Liver (tissue), 9 donors: ENCODE measurements around the gene CFAP299. TPM values are rescaled to one million over a fixed set of nuclear protein-coding genes. Genes with fewer than 3 reads are reported as not detected.

ENCODE experiments used
- DNase-seq: peaks from one replicate; pipeline ENCODE4 v3.0.0-alpha.2; 2017; ENCODE audit warnings: low spot score
- H3K27ac ChIP-seq, 2 donors: one replicate each; pipeline ENCODE4 v1.7.0; 2013; ENCODE audit warnings: inconsistent platforms in 2 of 2, low read length in 2 of 2, control low read depth in 1 of 2, low read depth in 1 of 2, mild to moderate bottlenecking in 1 of 2
- H3K27me3 ChIP-seq, 4 donors: one replicate each; pipeline versions ENCODE4 v1.6.1 to v1.7.0; 2013; ENCODE audit warnings: low read length in 3 of 4, inconsistent platforms in 1 of 4, mild to moderate bottlenecking in 1 of 4, moderate library complexity in 1 of 4; ENCODE audit not compliant: control insufficient read depth in 4 of 4, insufficient read depth in 4 of 4
- H3K36me3 ChIP-seq, 4 donors: one replicate each; pipeline versions ENCODE4 v1.6.1 to v1.7.0; 2013; ENCODE audit warnings: low read length in 3 of 4, mild to moderate bottlenecking in 3 of 4, low read depth in 1 of 4, moderate library complexity in 1 of 4; ENCODE audit not compliant: control insufficient read depth in 4 of 4, insufficient read depth in 3 of 4
- H3K4me1 ChIP-seq, 4 donors: one replicate each; pipeline versions ENCODE4 v1.6.1 to v1.7.0; 2013; ENCODE audit warnings: low read length in 3 of 4, mild to moderate bottlenecking in 3 of 4, moderate library complexity in 1 of 4; ENCODE audit not compliant: control insufficient read depth in 4 of 4, insufficient read depth in 4 of 4
- H3K4me3 ChIP-seq, 3 donors: one replicate each; pipeline versions ENCODE4 v1.6.1 to v1.7.0; 2013; ENCODE audit warnings: low read length in 3 of 3, control low read depth in 1 of 3, low read depth in 1 of 3, mild to moderate bottlenecking in 1 of 3
- H3K9ac ChIP-seq, 2 donors: one replicate each; pipeline ENCODE4 v1.7.0; 2013; ENCODE audit warnings: low read length in 2 of 2, mild to moderate bottlenecking in 2 of 2, moderate library complexity in 2 of 2, control low read depth in 1 of 2, low read depth in 1 of 2
- H3K9me3 ChIP-seq, 4 donors: one replicate each; pipeline versions ENCODE4 v1.6.1 to v1.7.0; 2013; ENCODE audit warnings: low read length in 3 of 4; ENCODE audit not compliant: control insufficient read depth in 4 of 4
- CTCF ChIP-seq: fragments of 150-350 bp; IDR thresholded peaks from 2 replicates; pipeline ENCODE4 v1.5.1; 2017; ENCODE audit warnings: improper control_type of control experiment, low read depth, low read length; ENCODE audit not compliant: missing input control
- EGR1 ChIP-seq, 2 donors: IDR thresholded peaks; 2 replicates each; pipeline ENCODE4 v1.6.1; 2016 to 2018; ENCODE audit warnings: antibody characterized with exemption in 2 of 2, low read depth in 2 of 2
- FOXA1 ChIP-seq: IDR thresholded peaks from 2 replicates; pipeline ENCODE4 v1.6.1; 2016; ENCODE audit warnings: antibody characterized with exemption
- FOXA2 ChIP-seq: IDR thresholded peaks from 2 replicates; pipeline ENCODE4 v1.6.1; 2016; ENCODE audit warnings: antibody characterized with exemption
- GABPA ChIP-seq, 2 donors: IDR thresholded peaks in 1 of 2; conservative IDR thresholded peaks in 1 of 2; 2 replicates each; pipeline ENCODE4 v1.6.1; 2016; ENCODE audit warnings: antibody characterized with exemption in 2 of 2, mild to moderate bottlenecking in 1 of 2, moderate library complexity in 1 of 2
- HNF4A ChIP-seq, 2 donors: conservative IDR thresholded peaks; 2 replicates each; pipeline ENCODE4 v1.6.1; 2016; ENCODE audit warnings: antibody characterized with exemption in 2 of 2, mild to moderate bottlenecking in 2 of 2
- HNF4G ChIP-seq: IDR thresholded peaks from 2 replicates; pipeline ENCODE4 v1.6.1; 2016; ENCODE audit warnings: antibody characterized with exemption
- JUND ChIP-seq, 2 donors: IDR thresholded peaks; 2 replicates each; pipeline ENCODE4 v1.6.1; 2016; ENCODE audit warnings: antibody characterized with exemption in 2 of 2
- MAX ChIP-seq: IDR thresholded peaks from 2 replicates; pipeline ENCODE4 v1.6.1; 2016; ENCODE audit warnings: antibody characterized with exemption
- NR2F2 ChIP-seq: IDR thresholded peaks from 2 replicates; pipeline ENCODE4 v1.6.1; 2016; ENCODE audit warnings: antibody characterized with exemption
- RAD21 ChIP-seq, 2 donors: IDR thresholded peaks; 2 replicates each; pipeline ENCODE4 v1.6.1; 2016; ENCODE audit warnings: antibody characterized with exemption in 2 of 2, mild to moderate bottlenecking in 2 of 2
- REST ChIP-seq: IDR thresholded peaks from 2 replicates; pipeline ENCODE4 v1.6.1; 2016; ENCODE audit warnings: antibody characterized with exemption, mild to moderate bottlenecking
- RXRA ChIP-seq, 2 donors: IDR thresholded peaks; 2 replicates each; pipeline ENCODE4 v1.6.1; 2017 to 2018; ENCODE audit warnings: antibody characterized with exemption in 2 of 2, mild to moderate bottlenecking in 1 of 2
- SP1 ChIP-seq: IDR thresholded peaks from 2 replicates; pipeline ENCODE4 v1.6.1; 2018; ENCODE audit warnings: antibody characterized with exemption, mild to moderate bottlenecking
- TAF1 ChIP-seq: conservative IDR thresholded peaks from 2 replicates; pipeline ENCODE4 v1.6.1; 2016; ENCODE audit warnings: antibody characterized with exemption, mild to moderate bottlenecking
- ZBTB33 ChIP-seq: IDR thresholded peaks from 2 replicates; pipeline ENCODE4 v1.6.1; 2016; ENCODE audit warnings: antibody characterized with exemption
- WGBS: extraction: QIAGEN DNeasy Blood & Tissue Kit; methylation state at CpG from one replicate; pipeline ENCODE4 v1.1.7; 2013; 5-methylcytosine and 5-hydroxymethylcytosine counted together
- polyA plus RNA-seq, 2 donors: library from polyadenylated mRNA; stranded (reverse) in 1 of 2; unstranded in 1 of 2; fragments of 200-250 nt in 1 of 2; fragments of >200 nt in 1 of 2; fragmentation: Nextera tagmentation in 1 of 2; extraction: Ambion mirVana in 1 of 2; gene quantifications; one replicate each; pipeline versions ENCODE4 v1.2.1 to v1.2.3, GENCODE V29; 2013 to 2015
- total RNA-seq, 2 donors: library from RNA; depleted of rRNA; stranded (reverse); fragments of >200 nt; gene quantifications; one replicate each; pipeline ENCODE4 v1.2.3, GENCODE V29; 2014
- donor health status: healthy.
- donor health status: healthy.
- donor health status: healthy.
- donor health status: healthy.
- donor health status: healthy.

CFAP299 gene
- total and polyA plus RNA-seq, 4 donors = not detected

- no peak overlapping the region for H3K27ac ChIP-seq
- no peaks in the 10 kb centered on the region for H3K9me3 ChIP-seq
- no peak overlapping the region for H3K4me3 ChIP-seq
- H3K27me3 ChIP-seq = no peaks in the 10 kb centered on the region
- no peak for DNase-seq
- WGBS = 50% methylated on average over 2 of the region's 2 CpGs
- H3K4me1 ChIP-seq = peaks cover 0 to 3% (median 1%) of the 10 kb centered on the region in 4 donors
- H3K9ac ChIP-seq = no peak overlapping the region
- TF ChIP-seq TAF1 (no peak), RAD21 (IDR thresholded peaks at IDR 0.05) (no peak), CTCF (no peak), HNF4G (no peak), REST (no peak), GABPA (IDR thresholded peaks at IDR 0.05 in 1 of 2, conservative IDR thresholded peaks at IDR 0.05 in 1 of 2) (no peak), NR2F2 (no peak), ZBTB33 (no peak), SP1 (no peak), FOXA2 (no peak), RXRA (IDR thresholded peaks at IDR 0.05) (no peak), FOXA1 (no peak)
- no peaks in the 10 kb centered on the region for H3K36me3 ChIP-seq
Observed at GRCh38 chr4:80294206-80294605, 41.3 kb upstream of the CFAP299 start.

- no peak for TF ChIP-seq HNF4A (conservative IDR thresholded peaks at IDR 0.05)
- no peak for TF ChIP-seq REST
- TF ChIP-seq GABPA (IDR thresholded peaks at IDR 0.05 in 1 of 2, conservative IDR thresholded peaks at IDR 0.05 in 1 of 2) = no peak
- no peak for TF ChIP-seq RXRA (IDR thresholded peaks at IDR 0.05)
- TF ChIP-seq SP1 = no peak
- no peak for TF ChIP-seq EGR1 (IDR thresholded peaks at IDR 0.05; ENCODE audit: low read depth in 2 of 2)
- TF ChIP-seq CTCF = no peak
- no peak for TF ChIP-seq ZBTB33
- TF ChIP-seq FOXA1 = no peak
- TF ChIP-seq JUND (IDR thresholded peaks at IDR 0.05) = no peak
- TF ChIP-seq MAX = no peak
- no peak for TF ChIP-seq RAD21 (IDR thresholded peaks at IDR 0.05)
- Histone ChIP-seq H3K4me3 (no peak overlapping the region), H3K36me3 (no peaks in the 10 kb centered on the region), H3K9ac (no peak overlapping the region), H3K4me1 (peaks cover 0 to 3% (median 1%) of the 10 kb centered on the region in 4 donors), H3K27me3 (no peaks in the 10 kb centered on the region), H3K9me3 (no peaks in the 10 kb centered on the region), H3K27ac (no peak overlapping the region)
- no peak for DNase-seq
- 78% methylated on average over 3 of the region's 3 CpGs for WGBS
Observed at GRCh38 chr4:80295336-80295735, 40.2 kb upstream of the CFAP299 start.
